C4-2B (cell line): ENCODE measurements around the gene HEPACAM.

ENCODE experiments used
- CTCF ChIP-seq: fragments of 450-650 bp; conservative IDR thresholded peaks from 2 replicates; pipeline ENCODE4 v1.5.1; 2017; ENCODE audit warnings: mild to moderate bottlenecking
- ZFX ChIP-seq: fragments of 450-650 bp; IDR thresholded peaks from 2 replicates; pipeline ENCODE4 v1.6.1; 2017

DNA sequence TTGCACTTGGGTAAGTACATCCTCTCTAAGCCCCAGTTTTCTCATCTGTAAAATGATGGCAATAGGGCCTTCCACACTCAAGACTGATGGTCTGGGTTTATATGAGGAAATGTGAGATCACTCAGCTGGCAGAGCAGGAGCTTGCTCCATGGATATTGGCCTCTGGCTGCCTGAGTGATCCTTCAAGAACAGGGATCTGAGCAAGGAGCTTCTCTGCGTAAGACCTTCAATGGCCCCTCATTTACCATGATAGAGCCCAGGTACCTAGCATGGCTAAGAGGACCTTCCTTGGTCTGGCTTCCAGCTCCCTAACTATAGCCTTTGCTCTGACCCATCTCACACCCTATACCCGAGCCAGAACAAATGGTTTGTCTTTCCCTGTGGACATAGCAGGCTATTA is 43.7 kb downstream of the HEPACAM start:
- TF ChIP-seq CTCF: no peak
- TF ChIP-seq ZFX: no peak
